Heart right ventricle (tissue), 16 donors: Measurements from ENCODE around the gene LRRC18. TPM values are rescaled to one million over a fixed set of nuclear protein-coding genes. Genes with fewer than 3 reads are reported as not detected.

Experiments used
- ATAC-seq, 8 donors: fragments of 200-7000 bp; cut with Tn5 transposase; one replicate each; pipeline ENCODE4 v1.9.1; 2020; ENCODE audit warnings: mild to moderate bottlenecking in 8 of 8, moderate library complexity in 8 of 8, moderate number of reproducible peaks in 1 of 8
- DNase-seq, 2 donors: peaks; one replicate each; pipeline ENCODE4 v3.0.0-alpha.2; 2020
- H3K27ac ChIP-seq, 10 donors: fragments of 200-600 bp; sonication (generic) in 2 of 10; one replicate each; pipeline versions ENCODE4 v1.5.0 to v1.8.0; 2020 to 2022; ENCODE audit warnings: mild to moderate bottlenecking in 3 of 10
- H3K27me3 ChIP-seq, 7 donors: fragments of 200-600 bp; one replicate each; pipeline ENCODE4 v1.8.0; 2021 to 2022; ENCODE audit warnings: mild to moderate bottlenecking in 2 of 7
- H3K36me3 ChIP-seq, 9 donors: fragments of 200-600 bp; sonication (generic) in 1 of 9; one replicate each; pipeline versions ENCODE4 v1.5.0 to v1.8.0; 2020 to 2022; ENCODE audit warnings: mild to moderate bottlenecking in 2 of 9
- H3K4me1 ChIP-seq, 9 donors: fragments of 200-600 bp; sonication (generic) in 1 of 9; one replicate each; pipeline versions ENCODE4 v1.5.0 to v1.8.0; 2020 to 2022; ENCODE audit warnings: mild to moderate bottlenecking in 4 of 9
- H3K4me3 ChIP-seq, 10 donors: fragments of 200-600 bp; sonication (generic) in 2 of 10; one replicate each; pipeline versions ENCODE4 v1.5.0 to v1.8.0; 2020 to 2022; ENCODE audit warnings: mild to moderate bottlenecking in 7 of 10, moderate library complexity in 2 of 10
- H3K9me3 ChIP-seq, 11 donors: fragments of 200-600 bp in 10 of 11; sonication (generic) in 2 of 11; one replicate each; pipeline versions ENCODE4 v1.5.0 to v1.8.0; 2013 to 2022; ENCODE audit warnings: mild to moderate bottlenecking in 2 of 11, control low read depth in 1 of 11, moderate library complexity in 1 of 11
- CTCF ChIP-seq, 9 donors: fragments of 200-600 bp; sonication (generic) in 2 of 9; IDR thresholded peaks; one replicate each; pipeline versions ENCODE4 v1.5.0 to v1.8.0; 2021 to 2022; ENCODE audit warnings: antibody characterized with exemption in 9 of 9, mild to moderate bottlenecking in 5 of 9, moderate library complexity in 1 of 9
- WGBS, 2 donors: extraction: QIAGEN DNeasy Blood & Tissue Kit; methylation state at CpG; one replicate each; pipeline ENCODE4 v1.1.7; 2013; ENCODE audit warnings: inconsistent platforms in 1 of 2; 5-methylcytosine and 5-hydroxymethylcytosine counted together
- intact Hi-C, 10 donors: fragments of 100-400 bp; cut with DNase I; formaldehyde crosslinking; loops; one replicate each; pipeline versions ENCODE4 v1.11.1 to v1.14.2; 2022
- polyA plus RNA-seq, 2 donors: library from polyadenylated mRNA; stranded (reverse); fragments of 200-250 nt; gene quantifications; one replicate each; pipeline ENCODE4 v1.2.3, GENCODE V29; 2013
- total RNA-seq, 10 donors: library from RNA; stranded (reverse); fragmentation: NEBNext Ultra II Directional in 3 of 10; extraction: Animal tissue kit (Norgen Biotek cat#: 25700) in 3 of 10; gene quantifications; one replicate each; pipeline versions ENCODE4 v1.2.1 to v1.2.4, GENCODE V29; 2021 to 2023
- donor health status: Arrhythmogenic right ventricular cardiomyopathy.
- donor health status: ischemic (EF 13 %, LVEDD 7.1; RV severe dilation, severe dysfunction).
- donor health status: healthy with polysubstance abuse.
- donor health status: DM: no; HTN: yes; CAD: no.
- donor health status: DM: no; HTN: no; CAD: no.
- donor health status: ischemic (EF 25% LVEDD 6.9; RV normal size, moderate dysfunction).
- donor health status: ischemic (EF 25% LVEDD 5.7; RV mildly dilated, moderate dysfunction).
- donor health status: healthy.
- donor health status: DM: yes; HTN: yes; CAD: no.
- donor health status: Ischemic cardiomyopathy.
- donor health status: ischemic (EF 35%, LVEDD 5.7; RV mildly dilated, moderate dysfunction).
- donor health status: nonischemic (EF 11% LVEDD 7.7; RV severe dilation, severe dysfunction).
- donor health status: DM: yes; HTN: yes; CAD: no.
- donor health status: PGD.
- donor health status: ischemic (EF 29% LVEDD 5.4; RV normal size, mild dysfunction).
- donor health status: nonischemic (EF 23%, LVEDD 6.1; RV moderate dilation, normal function).

LRRC18 gene
- total and polyA plus RNA-seq, 12 donors: 0.13 to 0.18 TPM; not detected in 10

GRCh38 chr10:48904861-48905260 lies 34.8 kb downstream of the LRRC18 start:
- H3K4me3 ChIP-seq: no peak overlapping the region
- H3K27ac ChIP-seq: no peak overlapping the region
- TF ChIP-seq CTCF (IDR thresholded peaks at IDR 0.05): no peak
- H3K4me1 ChIP-seq: peaks cover 0 to 19% (median 8%) of the 10 kb centered on the region in 9 donors
- 73 to 92% methylated on average over 2 of the region's 2 CpGs for WGBS, 2 donors
- H3K27me3 ChIP-seq: no peaks in the 10 kb centered on the region
- peaks cover 0 to 5% (median 0%) of the 10 kb centered on the region in 11 donors for H3K9me3 ChIP-seq
- intact Hi-C loops: loop anchor here in 1 of 10 donors (10.0 kb wide), 1 partner anchor 610 kb away; no protein-coding TSS in a partner anchor
- DNase-seq (no peak), ATAC-seq (no peak)
- peaks cover 0 to 3% (median 0%) of the 10 kb centered on the region in 9 donors for H3K36me3 ChIP-seq

- no peak for TF ChIP-seq CTCF (IDR thresholded peaks at IDR 0.05)
- ATAC-seq (no peak), DNase-seq (no peak)
- H3K4me3 ChIP-seq: no peak overlapping the region
- peaks cover 0 to 3% (median 0%) of the 10 kb centered on the region in 9 donors for H3K36me3 ChIP-seq
- intact Hi-C loops: loop anchor here in 1 of 10 donors (10.0 kb wide), 1 partner anchor 612 kb away; no protein-coding TSS in a partner anchor
- peaks cover 0 to 5% (median 0%) of the 10 kb centered on the region in 11 donors for H3K9me3 ChIP-seq
- WGBS, 2 donors: 66 to 67% methylated on average over 2 of the region's 2 CpGs
- H3K27ac ChIP-seq: no peak overlapping the region
- H3K27me3 ChIP-seq: no peaks in the 10 kb centered on the region
- peaks cover 0 to 19% (median 8%) of the 10 kb centered on the region in 9 donors for H3K4me1 ChIP-seq
Measured at GRCh38 chr10:48903151-48903550, 36.5 kb downstream of the LRRC18 start.

GRCh38 chr10:48902096-48902495 lies 37.5 kb downstream of the LRRC18 start:
- no peaks in the 10 kb centered on the region for H3K27me3 ChIP-seq

GRCh38 chr10:48901319-48901718 lies 38.3 kb downstream of the LRRC18 start:
- ATAC-seq: no peak
- intact Hi-C loops: loop anchor here in 1 of 10 donors (10.0 kb wide), 1 partner anchor 613 kb away; no protein-coding TSS in a partner anchor
- peaks cover 0 to 3% (median 0%) of the 10 kb centered on the region in 9 donors for H3K36me3 ChIP-seq
- WGBS, 2 donors: 68 to 73% methylated on average over 5 of the region's 5 CpGs
- H3K27ac ChIP-seq: peak overlapping the region in 4 of 10 donors; percentile 53 to 73 (median 72)
- no peak for TF ChIP-seq CTCF (IDR thresholded peaks at IDR 0.05)
- H3K27me3 ChIP-seq: no peaks in the 10 kb centered on the region
- DNase-seq: no peak
- peaks cover 0 to 5% (median 0%) of the 10 kb centered on the region in 11 donors for H3K9me3 ChIP-seq
- no peak overlapping the region for H3K4me3 ChIP-seq
- peaks cover 0 to 19% (median 8%) of the 10 kb centered on the region in 9 donors for H3K4me1 ChIP-seq

More at GRCh38 chr10:48902096-48902495, 37.5 kb downstream of the LRRC18 start:
- no peak for DNase-seq
- 93 to 95% methylated on average over 7 of the region's 7 CpGs for WGBS, 2 donors
- no peak overlapping the region for H3K27ac ChIP-seq
- intact Hi-C loops: loop anchor here in 1 of 10 donors (10.0 kb wide), 1 partner anchor 613 kb away; no protein-coding TSS in a partner anchor
- peaks cover 0 to 3% (median 0%) of the 10 kb centered on the region in 9 donors for H3K36me3 ChIP-seq
- no peak for TF ChIP-seq CTCF (IDR thresholded peaks at IDR 0.05)
- H3K4me3 ChIP-seq: no peak overlapping the region
- peaks cover 0 to 19% (median 8%) of the 10 kb centered on the region in 9 donors for H3K4me1 ChIP-seq
- no peak for ATAC-seq
- H3K9me3 ChIP-seq: peaks cover 0 to 5% (median 0%) of the 10 kb centered on the region in 11 donors
